SJCRH30 (cell line): Measurements from ENCODE around the gene TNNI3K. TPM values are rescaled to one million over a fixed set of nuclear protein-coding genes. Genes with fewer than 3 reads are reported as not detected.

Experiments used
- DNase-seq, 2 experiments: peaks; one replicate each; pipeline ENCODE4 v3.0.0-alpha.2; 2015 to 2020
- H3K27ac ChIP-seq: fragments of 250-450 bp; sonication (Bioruptor Pico); 2 replicates; pipeline ENCODE4 v1.5.1; 2020; ENCODE audit warnings: mild to moderate bottlenecking, moderate library complexity
- H3K27me3 ChIP-seq: fragments of 250-450 bp; sonication (Bioruptor Pico); 2 replicates; pipeline ENCODE4 v1.5.1; 2020; ENCODE audit warnings: mild to moderate bottlenecking, moderate library complexity
- H3K36me3 ChIP-seq: fragments of 250-450 bp; sonication (Bioruptor Pico); 2 replicates; pipeline ENCODE4 v1.5.1; 2020; ENCODE audit warnings: mild to moderate bottlenecking, moderate library complexity
- H3K4me1 ChIP-seq: fragments of 250-450 bp; sonication (Bioruptor Pico); 2 replicates; pipeline ENCODE4 v1.5.1; 2020; ENCODE audit warnings: mild to moderate bottlenecking, moderate library complexity
- H3K4me3 ChIP-seq: fragments of 250-450 bp; sonication (Bioruptor Pico); 2 replicates; pipeline ENCODE4 v1.5.1; 2020; ENCODE audit warnings: mild to moderate bottlenecking, moderate library complexity
- H3K9me3 ChIP-seq: fragments of 250-450 bp; sonication (Bioruptor Pico); replicated peaks from 2 replicates; pipeline ENCODE4 v1.5.1; 2020; ENCODE audit warnings: mild to moderate bottlenecking, moderate library complexity
- total RNA-seq: library from RNA; depleted of rRNA; stranded (reverse); fragments of >200 nt; shearing (Covaris generic); gene quantifications from 2 replicates; pipeline ENCODE4 v1.2.3, GENCODE V29; 2014

Gene TNNI3K
- total RNA-seq, 1 experiment from 2014 or later, result not detected

DNA sequence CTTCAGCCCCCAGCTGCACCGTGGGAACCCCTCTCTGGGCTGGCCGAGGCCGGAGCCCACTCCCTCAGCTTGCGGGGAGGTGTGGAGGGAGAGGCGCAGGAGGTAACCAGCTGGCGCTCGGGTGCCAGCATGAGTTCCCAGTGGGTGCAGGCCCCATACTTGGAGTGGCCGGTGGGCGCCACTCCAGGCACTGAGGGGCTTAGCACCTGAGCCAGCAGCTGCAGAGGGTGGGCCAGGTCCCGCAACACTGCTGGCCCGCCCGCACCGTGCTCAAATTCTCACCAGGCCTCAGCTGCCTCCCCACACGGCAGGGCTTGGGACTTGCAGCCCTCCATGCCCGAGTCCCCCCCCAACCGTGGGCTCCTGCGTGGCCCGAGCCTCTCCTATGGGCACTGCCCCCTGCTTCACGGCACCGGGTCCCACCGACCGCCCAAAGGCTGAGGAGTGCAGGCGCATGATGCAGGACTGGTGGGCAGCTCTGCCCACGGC, 230.1 kb downstream of the TNNI3K start:
- Histone ChIP-seq H3K4me3 (no peak overlapping the region), H3K27ac (no peak overlapping the region)
- no peak for DNase-seq

DNA sequence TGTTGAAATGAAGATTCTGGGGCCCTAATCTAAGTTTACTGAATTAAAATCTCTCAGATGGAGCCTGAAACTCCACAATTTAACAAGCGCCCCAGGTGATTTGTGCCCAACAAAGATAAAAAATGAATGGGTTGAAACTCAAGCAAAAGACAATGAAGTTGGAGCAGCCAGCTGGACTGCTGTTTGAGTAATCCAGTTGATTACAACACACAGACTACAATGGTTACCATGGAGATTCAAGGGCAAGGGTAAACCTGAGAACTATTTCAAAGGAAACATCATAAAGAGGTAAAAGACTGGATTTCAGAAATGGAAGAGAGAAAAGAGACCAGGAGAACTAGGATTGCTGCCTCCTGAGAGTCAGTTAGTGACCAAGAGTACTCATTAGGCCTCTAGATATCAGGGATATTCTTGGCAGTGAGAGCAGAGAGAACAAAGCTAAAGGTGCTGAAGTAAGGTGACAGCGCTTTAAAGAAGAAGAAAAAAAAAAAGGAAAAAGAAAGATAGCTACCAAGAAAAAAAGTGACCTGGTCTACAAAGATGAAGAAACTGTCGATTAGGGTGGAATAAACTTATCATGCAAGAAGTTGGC, 232.7 kb downstream of the TNNI3K start:
- Histone ChIP-seq H3K9me3 (no peaks in the 10 kb centered on the region), H3K4me1 (no peaks in the 10 kb centered on the region), H3K27ac (no peak overlapping the region), H3K4me3 (no peak overlapping the region), H3K27me3 (no peaks in the 10 kb centered on the region), H3K36me3 (no peaks in the 10 kb centered on the region)
- DNase-seq, result no peak

More for the DNA sequence above, 230.1 kb downstream of the TNNI3K start:
- H3K27me3 ChIP-seq, result no peaks in the 10 kb centered on the region
- no peaks in the 10 kb centered on the region for H3K9me3 ChIP-seq
- H3K4me1 ChIP-seq, result no peaks in the 10 kb centered on the region
- H3K36me3 ChIP-seq, result no peaks in the 10 kb centered on the region

DNA sequence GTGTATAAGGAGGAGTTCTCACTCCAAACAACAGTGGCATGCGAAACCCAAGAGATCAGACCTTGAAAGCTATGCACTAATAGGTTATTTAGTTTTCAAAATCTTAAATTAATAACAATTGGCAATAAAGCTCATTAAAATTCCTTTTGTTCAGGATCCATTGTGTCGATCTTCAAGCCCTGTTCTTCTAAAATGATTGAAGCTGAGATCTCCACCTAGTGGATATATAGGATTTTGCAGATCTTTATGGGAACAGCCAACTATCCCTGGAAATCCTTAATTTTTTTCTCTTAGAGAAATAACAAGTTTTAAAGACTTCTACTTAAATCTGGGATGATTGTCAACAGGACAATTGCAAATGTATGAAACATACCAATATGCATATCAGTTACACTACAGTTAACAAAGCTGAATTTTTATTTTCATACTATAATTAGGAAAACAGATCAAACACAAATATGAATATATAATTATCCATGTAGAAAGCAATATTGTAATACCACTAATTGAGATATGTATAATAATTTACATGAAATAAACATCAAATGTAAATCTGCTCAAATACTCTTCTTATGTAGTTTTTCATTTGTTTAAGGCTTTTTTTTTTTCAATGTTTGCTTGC, 233.9 kb downstream of the TNNI3K start:
- Histone ChIP-seq H3K27ac (no peak overlapping the region), H3K27me3 (no peaks in the 10 kb centered on the region), H3K4me1 (no peaks in the 10 kb centered on the region), H3K9me3 (no peaks in the 10 kb centered on the region), H3K4me3 (no peak overlapping the region), H3K36me3 (no peaks in the 10 kb centered on the region)
- peak in 1 of 2 experiments; percentile 62 for DNase-seq

DNA sequence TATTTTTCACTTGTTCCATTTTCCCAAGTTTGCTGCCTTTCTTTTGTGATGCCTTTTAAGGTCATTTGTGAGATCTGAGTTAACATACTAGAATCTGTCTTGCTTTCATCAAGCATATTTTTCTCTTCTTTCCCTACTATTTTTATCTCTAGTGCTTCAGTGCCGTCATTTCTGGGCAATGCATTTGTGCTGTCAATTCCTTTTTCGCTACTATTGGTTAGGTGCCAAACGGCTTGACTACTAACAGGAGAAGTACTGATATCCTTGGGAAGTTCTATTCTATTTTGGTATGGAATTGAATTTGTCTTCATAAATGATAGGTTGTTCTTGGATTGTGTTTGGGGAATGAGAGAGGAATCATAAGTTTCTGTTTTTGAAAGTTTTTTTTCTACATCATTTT, 235.1 kb downstream of the TNNI3K start:
- no peaks in the 10 kb centered on the region for H3K9me3 ChIP-seq

DNA sequence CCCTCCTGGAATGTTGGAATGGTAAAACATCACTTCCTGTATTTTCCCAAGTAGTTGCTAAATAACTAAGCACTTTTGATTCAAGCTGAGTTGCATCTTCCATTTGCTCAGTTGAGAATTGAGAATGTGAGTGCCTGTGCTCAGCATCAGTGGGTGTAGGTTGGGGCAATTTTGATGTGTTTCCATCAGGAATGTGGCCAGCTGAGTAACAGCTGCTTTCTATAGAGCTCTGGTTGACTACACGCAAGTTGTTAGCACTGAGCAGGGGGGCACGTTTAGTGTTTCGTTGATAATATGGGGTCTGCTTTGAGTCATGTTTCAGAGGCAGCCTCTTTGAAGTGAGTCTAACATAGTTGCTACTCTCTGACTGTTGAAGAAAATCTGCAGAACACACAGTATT, 235.7 kb downstream of the TNNI3K start:
- Histone ChIP-seq H3K36me3 (no peaks in the 10 kb centered on the region), H3K27me3 (0 out of 2 replicates have a peak, but pooled peaks cover 2% of the 10 kb centered on the region), H3K27ac (no peak overlapping the region), H3K4me1 (no peaks in the 10 kb centered on the region), H3K4me3 (no peak overlapping the region), H3K9me3 (no peaks in the 10 kb centered on the region)
- peak in 1 of 2 experiments; percentile 9 for DNase-seq

More for the DNA sequence above, 235.1 kb downstream of the TNNI3K start:
- no peaks in the 10 kb centered on the region for H3K4me1 ChIP-seq
- H3K27ac ChIP-seq, result no peak overlapping the region
- no peaks in the 10 kb centered on the region for H3K36me3 ChIP-seq
- no peak for DNase-seq
- no peak overlapping the region for H3K4me3 ChIP-seq
- no peaks in the 10 kb centered on the region for H3K27me3 ChIP-seq

DNA sequence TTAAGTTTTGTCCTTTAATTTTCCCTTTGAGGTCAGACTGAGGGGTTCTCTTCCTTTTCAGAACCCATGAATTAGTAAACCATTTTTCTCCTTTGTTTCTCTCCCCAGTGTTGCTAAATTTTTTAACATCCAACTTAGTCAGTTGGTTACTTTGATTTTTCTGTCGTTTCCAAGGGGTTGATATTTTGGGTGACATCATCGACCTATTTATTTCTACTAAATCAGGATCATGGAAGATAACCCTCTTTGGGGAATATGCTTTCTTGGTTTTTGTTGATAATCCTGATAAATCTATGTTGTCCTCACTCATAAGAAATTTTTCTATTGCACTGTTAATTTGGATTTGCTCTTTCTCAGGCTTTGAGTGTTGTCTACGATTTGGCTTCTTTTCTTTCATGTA, 236.3 kb downstream of the TNNI3K start:
- H3K4me3 ChIP-seq, result no peak overlapping the region
- H3K4me1 ChIP-seq, result no peaks in the 10 kb centered on the region
- H3K9me3 ChIP-seq, result no peaks in the 10 kb centered on the region
- no peak for DNase-seq
- no peaks in the 10 kb centered on the region for H3K36me3 ChIP-seq
- H3K27ac ChIP-seq, result no peak overlapping the region
- H3K27me3 ChIP-seq, result 0 out of 2 replicates have a peak, but pooled peaks cover 4% of the 10 kb centered on the region

DNA sequence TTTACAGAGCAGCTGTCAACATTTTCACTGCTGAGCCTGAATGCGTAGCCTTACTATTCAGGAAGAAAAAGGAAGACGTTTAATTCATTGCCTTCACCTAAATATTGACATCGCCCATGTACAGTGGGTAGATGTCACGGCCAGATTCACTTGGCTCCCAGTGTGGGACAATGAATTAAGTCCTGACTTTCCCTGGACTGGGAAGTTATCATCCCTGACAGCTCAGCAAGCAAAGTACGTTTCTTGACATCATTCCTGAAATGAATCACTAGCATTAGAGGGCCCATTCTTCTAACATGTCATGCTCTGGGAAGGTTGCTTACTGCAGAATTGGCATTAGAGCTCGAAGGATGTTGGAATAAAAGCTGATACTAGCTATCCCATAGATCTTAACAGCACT, 239.4 kb downstream of the TNNI3K start:
- Histone ChIP-seq H3K36me3 (no peaks in the 10 kb centered on the region), H3K9me3 (no peaks in the 10 kb centered on the region), H3K27ac (no peak overlapping the region), H3K4me1 (no peaks in the 10 kb centered on the region), H3K4me3 (no peak overlapping the region), H3K27me3 (peaks cover 10% of the 10 kb centered on the region)
- DNase-seq, result no peak

DNA sequence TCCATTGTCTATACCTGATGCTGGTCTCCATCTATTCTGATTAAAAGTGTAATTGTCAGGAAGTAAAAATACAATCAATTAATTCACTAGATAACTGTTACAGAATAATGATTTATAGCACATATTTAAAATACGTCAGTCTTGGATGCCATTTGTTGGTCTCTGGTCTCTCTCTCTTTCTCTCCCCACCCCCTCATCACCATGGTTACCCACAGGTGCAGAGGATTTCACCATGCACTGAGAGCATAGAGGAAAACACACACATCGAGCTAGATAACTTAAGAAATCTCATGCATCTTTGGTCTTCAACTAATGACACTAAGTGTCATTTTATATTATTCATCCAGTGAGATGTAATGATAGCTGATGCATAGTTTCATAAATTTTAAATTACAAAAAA, 243.8 kb downstream of the TNNI3K start:
- no peak for DNase-seq
- H3K9me3 ChIP-seq, result no peaks in the 10 kb centered on the region
- H3K36me3 ChIP-seq, result no peaks in the 10 kb centered on the region
- no peak overlapping the region for H3K27ac ChIP-seq
- H3K27me3 ChIP-seq, result peaks cover 10% of the 10 kb centered on the region
- no peaks in the 10 kb centered on the region for H3K4me1 ChIP-seq
- no peak overlapping the region for H3K4me3 ChIP-seq

DNA sequence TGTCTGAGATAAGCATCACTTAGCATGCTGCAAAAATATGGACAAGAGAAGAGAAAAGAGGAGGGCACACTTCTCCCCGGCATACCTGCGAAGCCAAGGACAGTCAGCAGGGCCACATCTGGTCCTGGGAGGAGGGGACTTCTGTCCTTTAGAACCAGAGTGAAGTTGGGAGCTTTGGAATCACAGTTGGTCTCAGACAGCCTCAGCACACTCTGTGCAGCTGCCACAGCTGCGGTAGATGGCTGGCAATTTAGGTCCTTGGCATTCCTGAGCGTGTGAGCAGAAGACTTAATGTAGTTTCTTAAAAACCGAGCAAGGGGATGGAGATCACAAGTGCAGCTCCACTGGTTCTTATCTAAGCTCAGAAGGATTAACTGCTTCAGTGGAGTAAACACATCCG, 244.9 kb downstream of the TNNI3K start:
- Histone ChIP-seq H3K4me1 (no peaks in the 10 kb centered on the region), H3K36me3 (no peaks in the 10 kb centered on the region), H3K4me3 (no peak overlapping the region), H3K27ac (no peak overlapping the region), H3K9me3 (no peaks in the 10 kb centered on the region), H3K27me3 (peaks cover 10% of the 10 kb centered on the region)
- no peak for DNase-seq

DNA sequence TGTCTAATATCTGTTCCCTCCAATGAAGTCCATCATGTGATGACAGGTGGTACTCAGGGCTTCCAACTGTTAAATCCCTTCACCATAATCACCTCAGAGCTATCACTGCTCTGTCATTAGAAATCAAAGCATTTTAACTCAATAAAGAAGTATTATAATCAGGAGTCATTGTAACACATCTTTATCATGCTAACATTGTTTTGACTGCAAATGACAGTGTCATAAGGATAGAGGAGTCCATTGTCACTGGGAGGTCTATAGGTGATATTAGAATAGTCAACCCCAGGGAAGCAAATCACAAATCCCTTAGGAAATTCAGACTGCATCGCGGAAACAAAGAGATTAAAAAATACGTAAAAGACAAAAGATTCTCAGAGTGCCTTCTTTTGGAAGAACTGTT, 246.4 kb downstream of the TNNI3K start:
- no peak for DNase-seq
- Histone ChIP-seq H3K4me3 (no peak overlapping the region), H3K27ac (no peak overlapping the region), H3K27me3 (peaks cover 6% of the 10 kb centered on the region), H3K36me3 (no peaks in the 10 kb centered on the region), H3K4me1 (no peaks in the 10 kb centered on the region), H3K9me3 (no peaks in the 10 kb centered on the region)

DNA sequence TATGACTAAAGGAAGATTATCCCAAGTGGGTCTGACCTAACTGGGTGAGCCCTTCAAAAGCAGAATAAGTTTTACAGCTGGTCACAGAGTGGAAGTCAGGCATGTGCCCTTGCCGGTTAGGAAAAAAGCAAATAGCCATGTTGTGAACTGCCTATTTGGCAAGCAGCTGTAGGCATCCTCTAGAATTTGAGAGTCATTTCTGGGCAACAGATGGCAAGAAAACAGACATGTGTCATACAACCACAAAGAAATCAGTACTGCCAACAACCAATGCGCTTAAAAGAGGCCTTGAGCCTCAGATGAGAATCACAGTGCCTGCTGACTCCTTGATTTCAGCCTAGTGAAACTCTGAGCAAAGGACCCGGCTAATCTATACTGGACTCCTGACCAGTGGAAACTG, 250.4 kb downstream of the TNNI3K start:
- Histone ChIP-seq H3K4me1 (no peaks in the 10 kb centered on the region), H3K36me3 (no peaks in the 10 kb centered on the region), H3K4me3 (no peak overlapping the region), H3K27ac (no peak overlapping the region), H3K27me3 (no peaks in the 10 kb centered on the region; the same call in 1 of the 2 replicates), H3K9me3 (no peaks in the 10 kb centered on the region)
- DNase-seq, result no peak

DNA sequence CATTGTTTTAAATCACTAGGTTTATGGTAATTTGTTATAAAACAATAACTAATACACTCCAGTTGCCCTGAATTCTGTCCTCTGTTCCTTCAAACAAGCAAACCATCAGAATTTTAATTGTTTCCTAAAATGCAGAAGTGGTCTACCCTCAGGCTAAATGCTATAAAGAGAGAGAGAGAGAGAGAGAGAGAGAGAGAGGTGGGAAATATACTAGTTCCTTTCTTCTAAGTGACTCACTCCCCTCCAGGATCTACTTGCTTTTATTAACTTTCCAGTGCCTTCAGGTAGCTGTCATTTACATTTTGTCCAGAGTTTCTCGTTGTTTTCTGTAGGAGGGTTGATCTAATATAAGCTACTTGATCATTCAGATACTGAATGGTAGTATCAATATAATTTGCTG, 250.8 kb downstream of the TNNI3K start:
- H3K36me3 ChIP-seq, result no peaks in the 10 kb centered on the region
- no peak overlapping the region for H3K27ac ChIP-seq
- H3K27me3 ChIP-seq, result no peaks in the 10 kb centered on the region; the same call in 1 of the 2 replicates
- no peaks in the 10 kb centered on the region for H3K4me1 ChIP-seq
- H3K9me3 ChIP-seq, result no peaks in the 10 kb centered on the region
- H3K4me3 ChIP-seq, result no peak overlapping the region
- DNase-seq, result no peak

DNA sequence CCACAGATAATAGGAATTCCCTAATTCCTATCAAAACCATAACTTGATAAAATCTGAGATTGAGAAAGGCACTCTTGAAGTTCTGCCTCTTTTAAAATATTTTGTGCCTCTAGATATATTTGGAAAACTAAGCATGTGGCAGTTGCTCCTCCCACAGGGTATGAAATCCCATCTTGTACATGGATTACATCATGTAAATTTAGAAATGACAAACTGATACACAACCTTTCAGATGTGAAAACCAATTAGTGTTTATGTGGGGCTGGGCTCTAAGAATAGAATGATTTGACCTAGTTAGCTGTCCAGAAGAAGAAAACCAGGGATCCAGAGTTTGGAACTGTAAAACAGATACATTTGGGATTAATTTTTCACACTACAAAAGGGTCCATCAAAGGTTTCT, 261.5 kb downstream of the TNNI3K start:
- Histone ChIP-seq H3K36me3 (no peaks in the 10 kb centered on the region), H3K9me3 (no peaks in the 10 kb centered on the region), H3K27ac (no peak overlapping the region), H3K4me3 (no peak overlapping the region), H3K27me3 (no peaks in the 10 kb centered on the region), H3K4me1 (no peaks in the 10 kb centered on the region)
- DNase-seq, result no peak

DNA sequence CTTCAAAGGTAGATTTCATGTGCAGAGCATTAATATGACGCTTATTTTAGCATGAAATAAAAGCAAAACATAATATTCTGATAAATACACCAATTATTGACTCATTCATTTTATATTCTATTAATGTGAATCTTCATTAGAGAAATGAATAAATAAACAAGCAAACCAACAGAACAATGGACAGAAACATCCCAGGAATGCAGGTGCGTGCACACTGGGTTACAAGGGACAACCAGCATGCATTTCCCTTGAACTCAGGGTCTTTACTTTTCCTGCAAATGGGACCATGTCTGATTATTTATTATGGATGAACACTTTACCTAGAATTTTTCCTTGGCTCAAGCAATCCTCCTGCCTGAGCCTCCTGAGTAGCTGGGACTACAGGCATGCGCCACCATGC, 263.7 kb downstream of the TNNI3K start:
- H3K9me3 ChIP-seq, result 0 out of 2 replicates have a peak, but pooled peaks cover 2% of the 10 kb centered on the region
- DNase-seq, result no peak
- H3K4me3 ChIP-seq, result no peak overlapping the region
- no peak overlapping the region for H3K27ac ChIP-seq
- H3K36me3 ChIP-seq, result no peaks in the 10 kb centered on the region
- H3K4me1 ChIP-seq, result no peaks in the 10 kb centered on the region
- H3K27me3 ChIP-seq, result no peaks in the 10 kb centered on the region

DNA sequence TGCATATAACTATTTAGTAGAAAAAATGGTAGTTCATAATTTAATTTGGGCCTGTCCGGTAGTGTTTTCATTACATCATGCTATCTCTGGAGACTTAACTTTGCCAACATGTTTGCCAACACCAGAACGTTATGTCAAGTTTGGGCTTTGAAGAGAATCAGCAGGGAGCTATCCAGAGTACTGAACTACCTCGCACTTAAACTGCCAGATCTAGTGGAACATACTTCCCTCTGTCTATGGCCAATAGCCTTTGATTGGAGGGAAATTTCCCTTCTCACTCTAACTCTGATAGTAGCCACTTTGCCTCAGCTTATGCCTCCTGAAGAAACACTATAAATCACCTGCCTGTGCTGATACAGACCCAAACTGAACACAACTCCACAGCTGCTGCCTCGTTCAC, 267.2 kb downstream of the TNNI3K start:
- Histone ChIP-seq H3K27ac (no peak overlapping the region), H3K4me3 (no peak overlapping the region), H3K9me3 (0 out of 2 replicates have a peak, but pooled peaks cover 2% of the 10 kb centered on the region), H3K4me1 (no peaks in the 10 kb centered on the region), H3K27me3 (no peaks in the 10 kb centered on the region), H3K36me3 (no peaks in the 10 kb centered on the region)
- DNase-seq, result peak; percentile 26 to 70

DNA sequence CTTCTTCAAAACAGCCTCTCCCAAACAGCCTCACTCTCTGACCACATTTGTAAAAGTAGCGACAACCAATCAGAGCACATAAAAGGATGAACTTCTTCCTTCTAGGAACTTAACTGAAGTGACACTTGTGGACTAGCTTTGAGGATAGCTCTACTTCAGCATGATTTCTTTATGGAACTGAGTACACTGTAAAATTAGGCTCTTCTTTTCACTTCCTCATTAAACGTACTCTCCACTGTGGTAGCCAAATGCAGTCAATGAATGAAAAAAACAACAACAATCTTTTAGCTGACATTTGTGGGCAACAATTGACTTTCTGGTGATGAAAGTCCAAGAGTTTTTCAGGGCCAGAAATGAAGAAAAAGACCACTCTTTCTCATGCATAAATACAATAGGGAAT, 267.7 kb downstream of the TNNI3K start:
- 0 out of 2 replicates have a peak, but pooled peaks cover 2% of the 10 kb centered on the region for H3K9me3 ChIP-seq
- no peaks in the 10 kb centered on the region for H3K4me1 ChIP-seq
- no peaks in the 10 kb centered on the region for H3K36me3 ChIP-seq
- H3K27ac ChIP-seq, result no peak overlapping the region
- no peak overlapping the region for H3K4me3 ChIP-seq
- DNase-seq, result no peak
- no peaks in the 10 kb centered on the region for H3K27me3 ChIP-seq
